HUES6 (cell line): ENCODE measurements around the gene PACS2.
A peak's percentile ranks its signal among the peaks of the same experiment; 100 is the strongest.
"Not testable (repeated sequence)": the region's sequence is repeated elsewhere in the genome, so short reads cannot be mapped to it uniquely, and the experiment has no call there.

Source experiments
- H3K27ac ChIP-seq: 2 replicates; pipeline ENCODE4 v1.7.0; 2013; ENCODE audit warnings: low read depth, mild to moderate bottlenecking, low read length, inconsistent platforms
- H3K27me3 ChIP-seq: 2 replicates; pipeline ENCODE4 v1.6.1; 2013; ENCODE audit warnings: low read length; ENCODE audit not compliant: control insufficient read depth, insufficient read depth
- H3K36me3 ChIP-seq: 2 replicates; pipeline ENCODE4 v1.6.1; 2013; ENCODE audit warnings: low read length; ENCODE audit not compliant: control insufficient read depth, insufficient read depth
- H3K4me1 ChIP-seq: 2 replicates; pipeline ENCODE4 v1.6.1; 2013; ENCODE audit warnings: low read length; ENCODE audit not compliant: control insufficient read depth, insufficient read depth
- H3K4me3 ChIP-seq: 2 replicates; pipeline ENCODE4 v1.5.1; 2013; ENCODE audit warnings: low read depth, low read length
- H3K9ac ChIP-seq: one replicate; pipeline ENCODE4 v1.6.1; 2013; ENCODE audit warnings: mild to moderate bottlenecking, low read length
- H3K9me3 ChIP-seq: 2 replicates; pipeline ENCODE4 v1.6.1; 2013; ENCODE audit warnings: low read depth, low read length; ENCODE audit not compliant: control insufficient read depth, insufficient read depth

PACS2 gene

GRCh38 chr14:105314287-105315200 is at the start of gene PACS2:
Gene PACS2 (plus strand): TSS chr14:105314748. CDS start chr14:105314919, 171 bp downstream.
- peak within 1 kb of the TSS; percentile 95 for H3K4me3 ChIP-seq
- H3K9ac ChIP-seq, result peak within 1 kb of the TSS; percentile 47
- 0 out of 2 replicates have a peak, but pooled peaks cover under 1% of the 10 kb centered on the region for H3K9me3 ChIP-seq
- H3K27ac ChIP-seq, result peak within 1 kb of the TSS; percentile 11; the same call in 1 of the 2 replicates
- H3K4me1 ChIP-seq, result peaks cover 27% of the 10 kb centered on the region
- no peaks in the 10 kb centered on the region for H3K36me3 ChIP-seq
- H3K27me3 ChIP-seq, result peaks cover 13% of the 10 kb centered on the region; the same call in 1 of the 2 replicates

- Histone ChIP-seq H3K4me3 (no peak overlapping the region), H3K36me3 (no peaks in the 10 kb centered on the region; the same call in 1 of the 2 replicates), H3K4me1 (no peaks in the 10 kb centered on the region), H3K9ac (no peak overlapping the region), H3K9me3 (no peaks in the 10 kb centered on the region), H3K27me3 (no peaks in the 10 kb centered on the region), H3K27ac (no peak overlapping the region)
Measured at GRCh38 chr14:105267820-105268548, 46.6 kb upstream of the PACS2 start.

GRCh38 chr14:105268736-105269354 is 45.7 kb upstream of the PACS2 start:
- Histone ChIP-seq H3K27ac (0 out of 2 replicates have a peak overlapping the region, but pooled peaks have one; percentile 15), H3K4me1 (no peaks in the 10 kb centered on the region), H3K4me3 (no peak overlapping the region), H3K9me3 (no peaks in the 10 kb centered on the region), H3K36me3 (no peaks in the 10 kb centered on the region; the same call in 1 of the 2 replicates), H3K9ac (no peak overlapping the region), H3K27me3 (no peaks in the 10 kb centered on the region)

- H3K9me3 ChIP-seq, result no peaks in the 10 kb centered on the region
- H3K36me3 ChIP-seq, result no peaks in the 10 kb centered on the region; the same call in 1 of the 2 replicates
- no peak overlapping the region for H3K27ac ChIP-seq
- H3K9ac ChIP-seq, result no peak overlapping the region
- H3K4me3 ChIP-seq, result no peak overlapping the region
- no peaks in the 10 kb centered on the region for H3K4me1 ChIP-seq
- H3K27me3 ChIP-seq, result no peaks in the 10 kb centered on the region
Measured at GRCh38 chr14:105269405-105269804, 45.1 kb upstream of the PACS2 start.

- H3K9me3 ChIP-seq, result no peaks in the 10 kb centered on the region
- H3K36me3 ChIP-seq, result no peaks in the 10 kb centered on the region; the same call in 1 of the 2 replicates
- H3K27ac ChIP-seq, result no peak overlapping the region
- H3K4me3 ChIP-seq, result no peak overlapping the region
- no peaks in the 10 kb centered on the region for H3K27me3 ChIP-seq
- H3K4me1 ChIP-seq, result no peaks in the 10 kb centered on the region
- no peak overlapping the region for H3K9ac ChIP-seq
Measured at GRCh38 chr14:105271224-105271890, 43.2 kb upstream of the PACS2 start.

- H3K4me3 ChIP-seq, result no peak overlapping the region
- no peak overlapping the region for H3K27ac ChIP-seq
- no peaks in the 10 kb centered on the region for H3K36me3 ChIP-seq
- no peaks in the 10 kb centered on the region for H3K27me3 ChIP-seq
- no peaks in the 10 kb centered on the region for H3K9me3 ChIP-seq
- H3K9ac ChIP-seq, result no peak overlapping the region
- H3K4me1 ChIP-seq, result no peaks in the 10 kb centered on the region
Measured at GRCh38 chr14:105272623-105273022, 41.9 kb upstream of the PACS2 start.

GRCh38 chr14:105273062-105273461 is 41.5 kb upstream of the PACS2 start:
- Histone ChIP-seq H3K9me3 (no peaks in the 10 kb centered on the region), H3K9ac (no peak overlapping the region), H3K27me3 (no peaks in the 10 kb centered on the region), H3K4me1 (no peaks in the 10 kb centered on the region), H3K4me3 (no peak overlapping the region), H3K36me3 (no peaks in the 10 kb centered on the region), H3K27ac (no peak overlapping the region)

- no peaks in the 10 kb centered on the region for H3K4me1 ChIP-seq
- no peaks in the 10 kb centered on the region for H3K36me3 ChIP-seq
- no peak overlapping the region for H3K9ac ChIP-seq
- no peaks in the 10 kb centered on the region for H3K27me3 ChIP-seq
- H3K9me3 ChIP-seq, result no peaks in the 10 kb centered on the region
- H3K27ac ChIP-seq, result no peak overlapping the region
- no peak overlapping the region for H3K4me3 ChIP-seq
Measured at GRCh38 chr14:105274637-105275036, 39.9 kb upstream of the PACS2 start.

GRCh38 chr14:105275267-105275946 is 39.1 kb upstream of the PACS2 start:
- no peaks in the 10 kb centered on the region for H3K27me3 ChIP-seq
- H3K9ac ChIP-seq, result no peak overlapping the region
- H3K4me1 ChIP-seq, result no peaks in the 10 kb centered on the region
- H3K9me3 ChIP-seq, result no peaks in the 10 kb centered on the region
- H3K27ac ChIP-seq, result no peak overlapping the region
- peaks cover 2% of the 10 kb centered on the region; the same call in 1 of the 2 replicates for H3K36me3 ChIP-seq
- no peak overlapping the region for H3K4me3 ChIP-seq

GRCh38 chr14:105277448-105277847 is 37.1 kb upstream of the PACS2 start:
- not testable (repeated sequence) for H3K9me3 ChIP-seq, H3K4me3 ChIP-seq, H3K36me3 ChIP-seq, H3K27me3 ChIP-seq, H3K9ac ChIP-seq, H3K27ac ChIP-seq, H3K4me1 ChIP-seq
